WERI-Rb-1 (cell line): ENCODE results near the gene ZNF778.

Experiments
- DNase-seq: peaks from one replicate; pipeline ENCODE4 v3.0.0-alpha.2; 2020
- H3K27ac ChIP-seq: fragments of 250-450 bp; sonication (Bioruptor Pico); 2 replicates; pipeline ENCODE4 v1.5.1; 2020; ENCODE audit warnings: mild to moderate bottlenecking, moderate library complexity
- H3K27me3 ChIP-seq: fragments of 250-450 bp; sonication (Bioruptor Pico); 2 replicates; pipeline ENCODE4 v1.5.1; 2021; ENCODE audit warnings: mild to moderate bottlenecking, low read depth, moderate library complexity; ENCODE audit not compliant: insufficient read depth, severe bottlenecking
- H3K36me3 ChIP-seq: fragments of 250-450 bp; sonication (Bioruptor Pico); 2 replicates; pipeline ENCODE4 v1.5.1; 2020; ENCODE audit warnings: mild to moderate bottlenecking, moderate library complexity
- H3K4me3 ChIP-seq: 2 replicates; pipeline ENCODE4 v1.5.1; 2011; ENCODE audit warnings: low read depth, mild to moderate bottlenecking, control low read depth, low read length
- H3K9me3 ChIP-seq: fragments of 250-450 bp; sonication (Bioruptor Pico); 2 replicates; pipeline ENCODE4 v1.5.1; 2021; ENCODE audit warnings: mild to moderate bottlenecking, moderate library complexity; ENCODE audit not compliant: severe bottlenecking
- CTCF ChIP-seq: IDR thresholded peaks from 2 replicates; pipeline ENCODE4 v1.5.1; 2011; ENCODE audit warnings: low read depth, mild to moderate bottlenecking, control low read depth, inconsistent platforms, low read length

The ZNF778 gene

DNA sequence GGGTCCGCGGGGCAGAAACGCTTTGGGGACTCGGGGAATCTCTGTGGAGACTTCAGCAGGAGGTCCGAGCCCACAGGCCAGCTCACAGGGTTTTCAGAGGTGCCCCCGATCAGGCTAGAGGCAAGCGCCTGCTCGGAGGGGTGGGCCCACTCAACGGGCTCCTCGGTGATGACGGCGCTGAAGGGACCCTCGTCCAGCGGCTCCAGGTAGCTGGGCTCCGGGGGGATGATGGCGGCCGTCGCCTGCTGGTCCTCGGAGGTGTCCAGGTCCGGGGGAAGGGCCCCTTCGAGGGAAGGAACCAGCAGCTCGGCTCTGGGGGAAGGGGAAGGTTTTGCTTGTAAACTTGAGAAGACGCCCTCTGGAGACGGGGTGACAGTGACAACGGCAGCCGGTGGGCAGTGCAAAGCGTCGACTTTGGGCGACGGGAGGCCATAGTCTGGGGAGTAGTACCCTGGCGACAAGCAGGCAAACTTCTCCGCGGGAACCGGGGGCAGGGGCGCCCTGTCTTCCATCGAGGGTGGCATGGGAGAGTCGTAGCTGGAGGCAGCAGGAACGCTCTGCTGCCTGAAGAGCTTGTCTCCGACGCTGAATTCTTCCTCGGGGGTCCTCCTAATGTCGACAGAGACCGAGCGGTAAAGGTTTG is 63.2 kb downstream of the ZNF778 start:
- no peak overlapping the region for H3K4me3 ChIP-seq
- H3K27me3 ChIP-seq, result no peaks in the 10 kb centered on the region
- no peak for DNase-seq
- no peak for TF ChIP-seq CTCF
- H3K27ac ChIP-seq, result no peak overlapping the region
- H3K36me3 ChIP-seq, result 0 out of 2 replicates have a peak, but pooled peaks cover 5% of the 10 kb centered on the region
- H3K9me3 ChIP-seq, result no peaks in the 10 kb centered on the region

- no peak for DNase-seq
- H3K27me3 ChIP-seq, result no peaks in the 10 kb centered on the region
- no peak for TF ChIP-seq CTCF
- H3K4me3 ChIP-seq, result no peak overlapping the region
- no peaks in the 10 kb centered on the region for H3K9me3 ChIP-seq
- 0 out of 2 replicates have a peak, but pooled peaks cover 6% of the 10 kb centered on the region for H3K36me3 ChIP-seq
- no peak overlapping the region for H3K27ac ChIP-seq
Measured at GRCh38 chr16:89281189-89281577, 63.7 kb downstream of the ZNF778 start.

DNA sequence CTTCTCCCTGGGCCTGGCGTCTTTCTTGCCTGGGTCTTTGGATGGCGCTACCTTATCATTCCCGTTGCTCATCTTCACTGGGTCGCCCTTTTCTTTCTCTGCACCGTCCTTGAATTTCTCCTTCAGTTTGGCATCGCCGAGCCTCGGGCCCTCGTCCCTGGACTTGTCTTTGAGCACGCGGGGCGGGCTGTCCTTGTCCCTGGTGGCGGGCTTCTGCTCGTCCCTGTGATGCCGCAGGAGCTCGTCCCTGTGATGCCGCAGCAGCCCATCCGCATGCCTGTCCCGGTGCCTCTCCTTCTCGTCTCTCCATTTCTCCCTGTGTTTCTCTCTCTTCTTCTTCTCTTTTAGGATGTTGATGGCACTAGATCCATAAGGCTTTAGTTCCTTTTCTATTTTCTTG is 64.3 kb downstream of the ZNF778 start:
- H3K27me3 ChIP-seq, result no peaks in the 10 kb centered on the region
- no peak for TF ChIP-seq CTCF
- no peak overlapping the region for H3K27ac ChIP-seq
- no peaks in the 10 kb centered on the region for H3K9me3 ChIP-seq
- no peak for DNase-seq
- H3K4me3 ChIP-seq, result no peak overlapping the region
- H3K36me3 ChIP-seq, result peaks cover 8% of the 10 kb centered on the region; the same call in 1 of the 2 replicates

- H3K27ac ChIP-seq, result no peak overlapping the region
- H3K27me3 ChIP-seq, result no peaks in the 10 kb centered on the region
- peaks cover 9% of the 10 kb centered on the region; the same call in 1 of the 2 replicates for H3K36me3 ChIP-seq
- DNase-seq, result no peak
- H3K4me3 ChIP-seq, result no peak overlapping the region
- TF ChIP-seq CTCF, result no peak
- H3K9me3 ChIP-seq, result no peaks in the 10 kb centered on the region
Measured at GRCh38 chr16:89282523-89282922, 65.0 kb downstream of the ZNF778 start.

- peaks cover 17% of the 10 kb centered on the region for H3K36me3 ChIP-seq
- no peak for TF ChIP-seq CTCF
- no peak for DNase-seq
- H3K27ac ChIP-seq, result no peak overlapping the region
- no peak overlapping the region for H3K4me3 ChIP-seq
- no peaks in the 10 kb centered on the region for H3K9me3 ChIP-seq
- no peaks in the 10 kb centered on the region for H3K27me3 ChIP-seq
Measured at GRCh38 chr16:89283449-89283848, 65.9 kb downstream of the ZNF778 start.

GRCh38 chr16:89285381-89285780 is 67.9 kb downstream of the ZNF778 start:
- no peak for DNase-seq
- TF ChIP-seq CTCF, result no peak
- Histone ChIP-seq H3K27me3 (no peaks in the 10 kb centered on the region), H3K4me3 (no peak overlapping the region), H3K27ac (no peak overlapping the region), H3K9me3 (no peaks in the 10 kb centered on the region), H3K36me3 (peaks cover 21% of the 10 kb centered on the region)
